ENCODE results near the gene PRKCB.

PRKCB gene

DNA sequence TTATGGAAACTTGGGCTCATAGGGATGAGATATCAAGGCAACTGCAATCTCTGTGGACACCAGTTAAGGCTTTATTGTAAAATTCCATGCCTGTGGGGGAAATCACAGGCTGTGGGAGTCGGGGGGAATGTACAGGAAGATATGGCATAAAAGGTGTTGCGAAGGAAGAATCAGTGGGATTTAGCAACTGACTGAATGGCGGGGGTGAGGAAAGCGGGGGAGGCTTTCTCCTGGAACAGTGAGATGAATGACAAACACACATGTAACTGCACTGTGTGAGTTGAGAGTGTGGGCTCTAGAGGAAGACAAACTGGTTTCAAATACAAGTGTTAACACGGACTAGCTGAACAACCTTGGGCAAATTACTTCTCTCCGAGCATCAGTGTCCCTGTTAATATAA lies 143.7 kb downstream of the PRKCB start:
- TF ChIP-seq, protein P1, sequence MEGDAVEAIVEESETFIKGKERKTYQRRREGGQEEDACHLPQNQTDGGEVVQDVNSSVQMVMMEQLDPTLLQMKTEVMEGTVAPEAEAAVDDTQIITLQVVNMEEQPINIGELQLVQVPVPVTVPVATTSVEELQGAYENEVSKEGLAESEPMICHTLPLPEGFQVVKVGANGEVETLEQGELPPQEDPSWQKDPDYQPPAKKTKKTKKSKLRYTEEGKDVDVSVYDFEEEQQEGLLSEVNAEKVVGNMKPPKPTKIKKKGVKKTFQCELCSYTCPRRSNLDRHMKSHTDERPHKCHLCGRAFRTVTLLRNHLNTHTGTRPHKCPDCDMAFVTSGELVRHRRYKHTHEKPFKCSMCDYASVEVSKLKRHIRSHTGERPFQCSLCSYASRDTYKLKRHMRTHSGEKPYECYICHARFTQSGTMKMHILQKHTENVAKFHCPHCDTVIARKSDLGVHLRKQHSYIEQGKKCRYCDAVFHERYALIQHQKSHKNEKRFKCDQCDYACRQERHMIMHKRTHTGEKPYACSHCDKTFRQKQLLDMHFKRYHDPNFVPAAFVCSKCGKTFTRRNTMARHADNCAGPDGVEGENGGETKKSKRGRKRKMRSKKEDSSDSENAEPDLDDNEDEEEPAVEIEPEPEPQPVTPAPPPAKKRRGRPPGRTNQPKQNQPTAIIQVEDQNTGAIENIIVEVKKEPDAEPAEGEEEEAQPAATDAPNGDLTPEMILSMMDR (IDR thresholded peaks at IDR 0.05): no peak
- Histone ChIP-seq H3K27me3 (no peaks in the 10 kb centered on the region), H3K4me1 (ENCODE audit: control insufficient read depth in 1 of 2, insufficient read depth in 1 of 2, low read depth in 1 of 2, low read length in 1 of 2) (peaks cover 17 to 23% of the 10 kb centered on the region in 2 experiments), H3K27ac (no peak overlapping the region), H3K36me3 (peaks cover 13% of the 10 kb centered on the region), H3K4me3 (ENCODE audit: low read depth in 1 of 2, low read length in 1 of 2) (no peak overlapping the region), H3K9me3 (no peaks in the 10 kb centered on the region)

DNA sequence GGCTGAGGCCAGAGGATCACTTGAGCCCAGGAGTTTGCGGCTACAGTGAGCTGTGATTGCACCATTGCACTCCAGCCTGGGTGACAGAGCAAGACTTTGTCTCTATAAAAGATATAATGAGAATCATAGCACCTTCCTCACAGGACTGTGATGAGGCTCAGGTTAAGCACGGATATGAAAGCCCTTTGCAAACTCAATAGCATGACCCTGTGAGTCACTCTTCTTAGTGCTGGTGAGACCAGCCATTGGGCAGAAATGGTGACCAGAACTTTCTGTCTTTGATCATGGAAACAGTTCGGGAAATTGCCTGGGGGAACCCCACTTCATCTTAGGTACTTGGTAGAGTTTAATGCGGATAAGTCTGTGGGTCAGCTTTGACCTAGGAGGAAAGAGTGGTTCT lies 144.2 kb downstream of the PRKCB start:
- TF ChIP-seq, protein P1 (IDR thresholded peaks at IDR 0.05): no peak
- peaks cover 10% of the 10 kb centered on the region for H3K36me3 ChIP-seq
- H3K4me3 ChIP-seq (ENCODE audit: low read depth in 1 of 2, low read length in 1 of 2): no peak overlapping the region
- H3K27me3 ChIP-seq: no peaks in the 10 kb centered on the region
- no peaks in the 10 kb centered on the region for H3K9me3 ChIP-seq
- peaks cover 17 to 23% of the 10 kb centered on the region in 2 experiments for H3K4me1 ChIP-seq (ENCODE audit: control insufficient read depth in 1 of 2, insufficient read depth in 1 of 2, low read depth in 1 of 2, low read length in 1 of 2)
- H3K27ac ChIP-seq: no peak overlapping the region

DNA sequence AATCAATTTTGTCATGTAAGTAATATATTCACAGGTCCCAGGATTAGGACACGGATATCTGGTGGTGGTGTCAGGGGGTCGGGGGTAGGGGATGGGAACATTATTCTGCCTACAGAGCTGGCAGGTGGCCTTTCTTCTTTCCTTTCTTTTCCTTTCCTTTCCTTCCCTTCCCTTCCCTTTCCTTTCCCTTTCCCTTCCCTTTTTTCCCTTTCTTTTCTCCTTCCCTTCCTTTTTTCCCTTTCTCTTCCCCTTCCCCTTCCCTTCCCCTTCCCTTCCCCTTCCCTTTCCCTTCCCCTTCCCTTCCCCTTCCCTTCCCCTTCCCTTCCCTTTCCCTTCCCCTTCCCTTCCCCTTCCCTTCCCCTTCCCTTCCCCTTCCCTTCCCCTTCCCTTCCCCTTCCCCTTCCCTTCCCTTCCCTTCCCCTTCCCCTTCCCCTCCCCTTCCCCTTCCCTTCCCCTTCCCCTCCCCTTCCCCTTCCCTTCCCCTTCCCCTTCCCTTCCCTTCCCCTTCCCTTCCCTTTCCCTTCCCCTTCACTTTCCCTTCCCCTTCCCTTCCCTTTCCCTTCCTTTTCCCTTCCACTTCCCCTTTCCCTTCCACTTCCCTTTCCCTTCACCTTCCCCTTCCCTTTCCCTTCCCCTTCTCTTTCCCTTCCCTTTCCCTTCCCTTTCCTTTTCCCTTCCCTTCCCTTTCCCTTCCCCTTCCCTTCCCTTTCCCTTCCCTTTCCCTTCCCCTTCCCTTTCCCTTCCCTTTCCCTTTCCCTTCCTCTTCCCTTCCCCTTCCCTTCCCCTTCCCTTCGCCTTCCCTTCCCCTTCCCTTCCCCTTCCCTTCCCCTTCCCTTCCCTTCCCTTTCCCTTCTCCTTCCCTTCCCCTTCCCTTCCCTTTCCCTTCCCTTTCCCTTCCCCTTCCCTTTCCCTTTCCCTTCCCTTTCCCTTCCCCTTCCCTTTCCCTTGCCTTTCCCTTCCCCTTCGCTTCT lies 145.9 kb downstream of the PRKCB start:
- peaks cover 12 to 18% of the 10 kb centered on the region in 2 experiments for H3K4me1 ChIP-seq (ENCODE audit: control insufficient read depth in 1 of 2, insufficient read depth in 1 of 2, low read depth in 1 of 2, low read length in 1 of 2)
- peaks cover 10% of the 10 kb centered on the region for H3K36me3 ChIP-seq
- no peaks in the 10 kb centered on the region for H3K9me3 ChIP-seq
- TF ChIP-seq, protein P1 (IDR thresholded peaks at IDR 0.05): no peak
- H3K4me3 ChIP-seq (ENCODE audit: low read depth in 1 of 2, low read length in 1 of 2): no peak overlapping the region
- no peaks in the 10 kb centered on the region for H3K27me3 ChIP-seq
- no peak overlapping the region for H3K27ac ChIP-seq

DNA sequence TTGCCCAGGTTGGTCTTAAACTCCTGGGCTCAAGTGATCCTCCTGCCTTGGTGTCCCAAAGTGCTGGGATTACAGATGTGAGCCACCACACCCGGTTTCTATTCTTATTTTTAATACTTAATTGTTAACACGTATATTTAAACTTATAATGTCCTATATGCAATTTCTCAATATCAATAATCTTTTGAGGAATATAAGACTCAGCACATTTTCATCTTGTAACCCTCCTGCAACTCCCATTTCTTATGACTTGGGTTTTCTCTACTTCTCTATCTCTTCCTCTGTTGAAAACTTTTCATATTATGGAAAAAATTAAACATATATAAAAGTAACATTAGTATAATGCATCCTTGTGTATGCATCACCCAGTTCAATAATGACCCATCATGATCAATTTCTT lies 150.7 kb downstream of the PRKCB start:
- Histone ChIP-seq H3K36me3 (peaks cover 30% of the 10 kb centered on the region), H3K27me3 (no peaks in the 10 kb centered on the region), H3K27ac (no peak overlapping the region), H3K9me3 (no peaks in the 10 kb centered on the region), H3K4me3 (ENCODE audit: low read depth in 1 of 2, low read length in 1 of 2) (no peak overlapping the region), H3K4me1 (ENCODE audit: control insufficient read depth in 1 of 2, insufficient read depth in 1 of 2, low read depth in 1 of 2, low read length in 1 of 2) (no peaks in the 10 kb centered on the region)
- TF ChIP-seq, protein P1 (IDR thresholded peaks at IDR 0.05): no peak

DNA sequence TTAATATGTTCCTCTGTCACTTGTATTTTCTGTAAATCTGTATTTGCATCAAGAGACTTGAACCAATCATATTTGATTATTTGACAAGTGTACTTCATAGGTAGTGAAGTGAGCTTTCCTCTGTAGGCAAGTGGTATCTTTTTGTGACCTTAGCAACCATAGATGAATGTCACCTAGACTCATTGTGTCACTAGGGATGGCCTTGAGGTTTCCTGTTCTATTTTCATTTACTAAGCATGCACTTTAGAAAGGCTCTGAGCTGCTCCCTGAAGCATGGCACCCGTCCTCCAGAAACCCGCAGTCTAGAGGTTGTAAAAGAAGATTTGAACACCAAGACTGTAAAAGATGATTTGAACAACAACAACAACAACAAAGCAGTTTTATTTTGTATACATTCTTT lies 151.7 kb downstream of the PRKCB start:
- Histone ChIP-seq H3K4me3 (ENCODE audit: low read depth in 1 of 2, low read length in 1 of 2) (no peak overlapping the region), H3K36me3 (peaks cover 30% of the 10 kb centered on the region), H3K9me3 (no peaks in the 10 kb centered on the region), H3K27me3 (no peaks in the 10 kb centered on the region), H3K4me1 (ENCODE audit: control insufficient read depth in 1 of 2, insufficient read depth in 1 of 2, low read depth in 1 of 2, low read length in 1 of 2) (no peaks in the 10 kb centered on the region), H3K27ac (no peak overlapping the region)
- TF ChIP-seq, protein P1 (IDR thresholded peaks at IDR 0.05): no peak

Data from neutrophil (primary cell).